NCI-H345 (cell line): ENCODE measurements around the gene CACNA1B.
"Not testable (repeated sequence)": the region's sequence is repeated elsewhere in the genome, so short reads cannot be mapped to it uniquely, and the experiment has no call there.

ENCODE experiments used
- DNase-seq: peaks from one replicate; lab custom pipeline; 2025; lab: John Stamatoyannopoulos, UW

CACNA1B gene

GRCh38 chr9:138099803-138100598, 222.4 kb downstream of the CACNA1B start:
- no peak for DNase-seq

GRCh38 chr9:138100711-138101350, 223.2 kb downstream of the CACNA1B start:
- DNase-seq = no peak

- no peak for DNase-seq
Observed at GRCh38 chr9:138101444-138102234, 224.1 kb downstream of the CACNA1B start.

GRCh38 chr9:138102246-138103051, 224.9 kb downstream of the CACNA1B start:
- DNase-seq = no peak

GRCh38 chr9:138103111-138103848, 225.7 kb downstream of the CACNA1B start:
- no peak for DNase-seq

- DNase-seq = no peak
Observed at GRCh38 chr9:138103849-138104206, 226.2 kb downstream of the CACNA1B start.

GRCh38 chr9:138104251-138105122, 226.9 kb downstream of the CACNA1B start:
- no peak for DNase-seq

GRCh38 chr9:138105123-138105415, 227.5 kb downstream of the CACNA1B start:
- no peak for DNase-seq

- DNase-seq = no peak
Observed at GRCh38 chr9:138105561-138106505, 228.3 kb downstream of the CACNA1B start.

- not testable (repeated sequence) for DNase-seq
Observed at GRCh38 chr9:138107039-138107438, 229.5 kb downstream of the CACNA1B start.

GRCh38 chr9:138111607-138112006, 234.0 kb downstream of the CACNA1B start:
- no peak for DNase-seq

GRCh38 chr9:138112090-138112748, 234.6 kb downstream of the CACNA1B start:
- no peak for DNase-seq

- DNase-seq = no peak
Observed at GRCh38 chr9:138112791-138113600, 235.4 kb downstream of the CACNA1B start.

GRCh38 chr9:138113701-138114325, 236.2 kb downstream of the CACNA1B start:
- not testable (repeated sequence) for DNase-seq

GRCh38 chr9:138114501-138115245, 237.1 kb downstream of the CACNA1B start:
- no peak for DNase-seq

- no peak for DNase-seq
Observed at GRCh38 chr9:138115506-138115905, 237.9 kb downstream of the CACNA1B start.

GRCh38 chr9:138116521-138116920, 238.9 kb downstream of the CACNA1B start:
- no peak for DNase-seq
